PC-3 (cell line): ENCODE results near the gene SMPD3. TPM values are rescaled to one million over a fixed set of nuclear protein-coding genes. Genes with fewer than 3 reads are reported as not detected.

Experiments
- ATAC-seq: fragments of 200-7000 bp; cut with Tn5 transposase; 2 replicates; pipeline ENCODE4 v1.9.1; 2020; ENCODE audit warnings: mild to moderate bottlenecking, moderate library complexity
- BruUV-seq: library from RNA; stranded (reverse); fragments of 400-500 nt; replicated peaks from 2 replicates; lab custom pipeline; 2021; lab: Mats Ljungman, UMichigan
- CTCF ChIA-PET: fragments of 300-600 bp; sonication (Branson Sonifier 250); formaldehyde crosslinking; loops from one replicate; lab custom pipeline; 2022; ENCODE audit warnings: antibody characterized with exemption; lab: Charles Lee
- POLR2A ChIA-PET: fragments of 300-600 bp; sonication (Branson Sonifier 250); formaldehyde crosslinking; loops from one replicate; lab custom pipeline; 2022; ENCODE audit warnings: antibody characterized with exemption; ENCODE audit not compliant: unreplicated experiment; lab: Charles Lee
- DNase-seq: peaks from one replicate; pipeline ENCODE4 v3.0.0-alpha.2; 2015
- H2AFZ ChIP-seq: fragments of 300-600 bp; sonication (generic); 2 replicates; pipeline ENCODE4 v1.6.0; 2016; ENCODE audit warnings: antibody characterized with exemption, low read length
- H3F3A ChIP-seq: fragments of 300-600 bp; sonication (generic); one replicate; pipeline ENCODE4 v1.6.0; 2017; ENCODE audit warnings: antibody characterized with exemption, low read length, control low read depth, mild to moderate bottlenecking; ENCODE audit not compliant: unreplicated experiment
- H3K27ac ChIP-seq: fragments of 300-600 bp; sonication (generic); 2 replicates; pipeline ENCODE4 v1.5.1; 2016; ENCODE audit warnings: mild to moderate bottlenecking, low read length
- H3K27me3 ChIP-seq: fragments of 300-600 bp; sonication (generic); 2 replicates; pipeline ENCODE4 v1.6.1; 2016; ENCODE audit warnings: low read length, mixed read lengths
- H3K36me3 ChIP-seq: fragments of 300-600 bp; sonication (generic); 2 replicates; pipeline ENCODE4 v1.6.1; 2016; ENCODE audit warnings: low read depth, mixed run types, low read length, mixed read lengths
- H3K4me1 ChIP-seq: fragments of 300-600 bp; sonication (generic); 2 replicates; pipeline ENCODE4 v1.5.1; 2016; ENCODE audit warnings: low read length; ENCODE audit not compliant: insufficient read depth
- H3K4me2 ChIP-seq: fragments of 300-600 bp; sonication (generic); 2 replicates; pipeline ENCODE4 v1.6.0; 2016; ENCODE audit warnings: low read length
- H3K4me3 ChIP-seq: fragments of 300-600 bp; sonication (generic); 2 replicates; pipeline ENCODE4 v1.5.1; 2016; ENCODE audit warnings: mild to moderate bottlenecking, low read length, mixed read lengths
- H3K79me2 ChIP-seq: fragments of 300-600 bp; sonication (generic); 2 replicates; pipeline ENCODE4 v1.6.1; 2017; ENCODE audit warnings: low read length, mixed read lengths
- H3K9ac ChIP-seq: fragments of 300-600 bp; sonication (generic); 2 replicates; pipeline ENCODE4 v1.6.0; 2016; ENCODE audit warnings: mild to moderate bottlenecking, low read length
- H3K9me2 ChIP-seq: fragments of 300-600 bp; sonication (generic); replicated peaks from 2 replicates; pipeline ENCODE4 v1.6.1; 2016; ENCODE audit warnings: mixed run types, low read length, mixed read lengths
- H3K9me3 ChIP-seq: fragments of 300-600 bp; sonication (generic); 2 replicates; pipeline ENCODE4 v1.6.1; 2016; ENCODE audit warnings: low read length, mixed read lengths
- H4K20me1 ChIP-seq: fragments of 300-600 bp; sonication (generic); 2 replicates; pipeline ENCODE4 v1.6.1; 2016; ENCODE audit warnings: low read length, mixed read lengths
- CTCF ChIP-seq: fragments of 300-600 bp; sonication (generic); conservative IDR thresholded peaks from 2 replicates; pipeline ENCODE4 v1.5.1; 2017; ENCODE audit warnings: antibody characterized with exemption, low read depth, mild to moderate bottlenecking, low read length
- EZH2 ChIP-seq: fragments of 300-600 bp; sonication (generic); IDR thresholded peaks from one replicate; pipeline ENCODE4 v1.6.1; 2017; ENCODE audit warnings: antibody characterized with exemption, mild to moderate bottlenecking, low read length; ENCODE audit not compliant: unreplicated experiment
- EZH2phosphoT487 ChIP-seq: fragments of 300-600 bp; sonication (generic); IDR thresholded peaks from 2 replicates; pipeline ENCODE4 v1.6.1; 2018; ENCODE audit warnings: mild to moderate bottlenecking, antibody characterized with exemption, low read length, borderline replicate concordance
- intact Hi-C: fragments of 100-400 bp; cut with micrococcal nuclease; formaldehyde crosslinking; loops from 2 replicates; pipeline ENCODE4 v1.9.0; 2023
- total RNA-seq: library from RNA; depleted of rRNA; stranded (reverse); fragments of >200 nt; gene quantifications from 2 replicates; pipeline ENCODE4 v1.2.3, GENCODE V29; 2014

Gene SMPD3
- total RNA-seq, 1 experiment from 2014 or later = not detected

- H3K4me2 ChIP-seq = no peak overlapping the region
- POLR2A ChIA-PET = no interaction called here
- CTCF ChIA-PET = no interaction called here
- intact Hi-C loops = no loop called here
- H3K4me3 ChIP-seq = no peak overlapping the region
- no peaks in the 10 kb centered on the region for H3F3A ChIP-seq
- no peaks in the 10 kb centered on the region for H3K9me2 ChIP-seq
- H3K9ac ChIP-seq = no peak overlapping the region
- H3K79me2 ChIP-seq = no peaks in the 10 kb centered on the region
- H3K36me3 ChIP-seq = no peaks in the 10 kb centered on the region
- BruUV-seq = no TSS peak
- H3K27me3 ChIP-seq = peaks cover 5% of the 10 kb centered on the region; the same call in 1 of the 2 replicates
- H3K4me1 ChIP-seq = no peaks in the 10 kb centered on the region; the same call in 1 of the 2 replicates
- no peak for TF ChIP-seq EZH2
- no peak for TF ChIP-seq CTCF
- no peak for TF ChIP-seq EZH2phosphoT487
- DNase-seq (peak; percentile 37), ATAC-seq (peak; percentile 93)
- no peak overlapping the region for H3K27ac ChIP-seq
- no peak overlapping the region for H2AFZ ChIP-seq
- H3K9me3 ChIP-seq = no peaks in the 10 kb centered on the region
- H4K20me1 ChIP-seq = no peaks in the 10 kb centered on the region
Observed at GRCh38 chr16:68434624-68435210, 13.6 kb downstream of the SMPD3 start.

- BruUV-seq = no TSS peak
Observed at GRCh38 chr16:68433316-68433715, 15.0 kb downstream of the SMPD3 start.

More at GRCh38 chr16:68433316-68433715, 15.0 kb downstream of the SMPD3 start:
- Histone ChIP-seq H3K4me1 (no peaks in the 10 kb centered on the region; the same call in 1 of the 2 replicates), H3K9me3 (no peaks in the 10 kb centered on the region), H3K36me3 (no peaks in the 10 kb centered on the region), H3K9me2 (no peaks in the 10 kb centered on the region), H3K27ac (no peak overlapping the region), H3K79me2 (no peaks in the 10 kb centered on the region), H3K4me2 (no peak overlapping the region), H2AFZ (no peak overlapping the region), H3F3A (no peaks in the 10 kb centered on the region), H4K20me1 (no peaks in the 10 kb centered on the region), H3K27me3 (no peaks in the 10 kb centered on the region), H3K4me3 (no peak overlapping the region), H3K9ac (no peak overlapping the region)
- no peak for TF ChIP-seq EZH2
- no peak for TF ChIP-seq CTCF
- no peak for TF ChIP-seq EZH2phosphoT487
- DNase-seq (no peak), ATAC-seq (no peak)
- CTCF ChIA-PET = no interaction called here
- intact Hi-C loops = no loop called here
- POLR2A ChIA-PET = no interaction called here
